A204.1 (cell line): ENCODE measurements around the gene ATG7.

ENCODE experiments used
- FAIRE-seq: peaks from 2 replicates; lab custom pipeline; 2012; peaks lifted over from hg19 to GRCh38; lab: Jason Lieb, UNC

The ATG7 gene

GRCh38 chr3:11536936-11537612, 264.9 kb downstream of the ATG7 start:
- no peak for FAIRE-seq

- no peak for FAIRE-seq
Observed at GRCh38 chr3:11538581-11538980, 266.4 kb downstream of the ATG7 start.

GRCh38 chr3:11539218-11539617, 267.0 kb downstream of the ATG7 start:
- FAIRE-seq: no peak

DNA sequence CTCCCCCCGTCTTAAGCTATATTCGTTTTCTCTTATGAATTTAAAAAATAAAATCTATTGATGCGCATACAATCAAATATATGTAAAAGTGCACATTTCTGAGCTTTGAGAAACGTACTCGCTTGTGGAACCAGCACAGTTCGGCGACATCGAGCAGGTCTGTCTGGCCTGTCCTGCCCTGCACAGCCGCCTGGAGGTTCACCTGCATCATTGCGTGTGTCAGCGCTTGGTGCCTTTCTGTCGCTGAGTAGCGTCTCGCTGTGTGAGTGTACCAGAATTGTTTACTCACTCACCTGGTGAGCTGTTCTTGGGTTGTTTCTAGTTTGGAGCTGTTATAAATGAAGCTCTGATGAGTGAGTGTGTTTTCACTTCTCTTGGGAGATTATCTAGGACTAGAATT, 267.5 kb downstream of the ATG7 start:
- no peak for FAIRE-seq

DNA sequence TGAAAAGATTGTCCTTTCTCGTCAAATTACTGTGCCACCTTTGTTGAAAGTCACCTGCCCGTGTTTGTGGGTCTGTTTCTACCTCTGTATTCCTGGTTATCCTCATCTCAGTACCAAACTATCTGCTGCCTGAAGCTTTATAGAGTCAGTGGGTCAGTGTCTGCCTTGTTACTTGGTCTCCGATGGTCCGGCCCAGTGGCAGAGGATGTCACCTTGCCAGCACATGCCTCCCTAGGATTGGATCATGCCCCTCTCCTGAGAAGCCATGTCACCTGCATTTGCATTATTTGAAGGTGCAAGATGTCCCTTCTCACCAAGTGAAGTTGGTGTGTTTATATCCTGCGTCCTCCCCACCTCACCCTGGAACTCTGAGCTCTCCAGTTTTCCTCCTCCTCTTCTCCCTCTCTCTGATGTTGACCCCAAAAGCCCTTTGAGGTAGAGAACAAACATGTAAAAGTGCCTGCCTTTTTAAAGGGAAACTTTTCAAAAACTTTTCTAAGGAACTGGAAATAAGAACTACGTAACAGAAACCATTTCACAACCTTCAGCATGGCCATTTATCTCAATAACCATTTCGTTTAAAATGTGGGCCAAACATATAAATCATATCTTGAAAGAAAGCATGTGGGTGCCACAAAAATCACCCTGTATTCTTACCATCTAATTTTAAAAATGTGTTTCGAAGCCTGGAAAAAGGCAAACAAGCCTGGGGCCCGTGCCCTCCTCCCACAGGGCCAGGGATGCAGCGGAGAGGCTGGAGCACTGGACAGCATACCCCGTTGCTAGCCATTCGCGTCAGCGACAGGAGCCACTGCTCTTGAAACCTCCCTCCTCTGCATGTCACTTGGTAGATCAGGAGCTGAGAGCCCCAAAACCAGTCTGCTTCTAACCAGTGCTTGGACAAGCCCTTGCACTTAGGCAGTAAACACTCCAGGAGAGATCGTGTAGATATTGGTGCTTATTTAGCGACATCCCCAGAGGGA, 269.4 kb downstream of the ATG7 start:
- FAIRE-seq: no peak

- FAIRE-seq: no peak
Observed at GRCh38 chr3:11542551-11542950, 270.4 kb downstream of the ATG7 start.

- FAIRE-seq: no peak
Observed at GRCh38 chr3:11543141-11543947, 271.1 kb downstream of the ATG7 start.

DNA sequence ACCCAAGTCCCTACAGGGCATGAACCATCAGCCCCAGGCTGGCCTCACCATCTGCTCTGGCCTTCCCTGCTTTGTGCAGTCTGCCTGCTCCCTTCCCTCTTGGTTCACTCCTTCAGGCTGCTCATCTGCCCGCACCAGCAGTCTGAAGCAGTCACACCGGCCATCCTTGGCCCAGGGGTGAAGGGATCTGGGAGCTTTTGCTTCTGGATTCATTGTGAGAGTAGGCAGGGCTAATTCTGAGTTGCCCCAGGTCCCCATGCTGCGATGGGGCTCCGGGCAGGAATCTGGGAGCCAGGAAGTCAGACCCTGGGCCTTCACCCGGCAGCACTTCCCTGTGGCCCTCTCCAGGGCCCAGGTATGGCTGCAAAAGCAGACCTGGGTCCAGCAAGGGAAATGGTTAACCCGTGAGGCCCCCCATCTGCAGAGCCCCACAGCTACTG, 271.8 kb downstream of the ATG7 start:
- FAIRE-seq: no peak

DNA sequence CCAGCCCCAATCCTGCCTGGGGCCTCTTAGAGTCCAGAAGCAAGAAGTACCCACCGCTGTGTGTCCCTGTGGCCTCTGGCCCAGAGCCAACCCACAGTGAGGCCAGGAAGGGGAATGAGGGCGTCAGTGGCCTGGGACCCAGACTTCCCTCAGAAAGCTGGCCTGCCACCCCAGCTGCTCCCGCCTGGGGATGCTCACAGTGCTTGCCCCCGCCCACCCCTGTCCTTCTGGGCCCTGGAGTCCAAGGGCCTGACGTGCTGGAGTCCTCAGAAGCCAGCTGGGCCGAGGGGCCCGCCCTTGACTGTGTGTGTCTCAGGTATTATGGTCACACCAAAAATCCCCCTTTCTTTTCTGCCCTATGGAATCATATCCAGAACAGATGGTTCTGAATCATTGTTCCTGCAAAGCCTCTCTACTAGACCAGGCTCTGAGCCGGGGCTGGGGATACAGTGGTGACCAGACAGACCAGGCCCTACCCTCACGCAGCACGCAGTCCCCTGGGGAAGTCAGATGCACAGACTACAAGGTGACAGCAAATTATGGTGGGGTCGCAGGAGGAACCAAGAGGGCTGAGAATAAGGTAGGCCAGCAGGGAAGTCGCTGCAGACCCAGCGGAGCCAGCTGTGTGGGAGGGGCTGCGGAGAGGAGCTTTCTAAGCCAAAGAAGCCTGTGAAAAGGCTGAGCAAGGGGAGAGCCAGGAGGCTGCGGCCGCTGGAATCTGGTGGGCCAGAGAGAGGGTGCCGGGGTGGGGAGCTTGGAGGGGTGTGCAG, 272.4 kb downstream of the ATG7 start:
- no peak for FAIRE-seq

- no peak for FAIRE-seq
Observed at GRCh38 chr3:11545186-11545851, 273.1 kb downstream of the ATG7 start.

DNA sequence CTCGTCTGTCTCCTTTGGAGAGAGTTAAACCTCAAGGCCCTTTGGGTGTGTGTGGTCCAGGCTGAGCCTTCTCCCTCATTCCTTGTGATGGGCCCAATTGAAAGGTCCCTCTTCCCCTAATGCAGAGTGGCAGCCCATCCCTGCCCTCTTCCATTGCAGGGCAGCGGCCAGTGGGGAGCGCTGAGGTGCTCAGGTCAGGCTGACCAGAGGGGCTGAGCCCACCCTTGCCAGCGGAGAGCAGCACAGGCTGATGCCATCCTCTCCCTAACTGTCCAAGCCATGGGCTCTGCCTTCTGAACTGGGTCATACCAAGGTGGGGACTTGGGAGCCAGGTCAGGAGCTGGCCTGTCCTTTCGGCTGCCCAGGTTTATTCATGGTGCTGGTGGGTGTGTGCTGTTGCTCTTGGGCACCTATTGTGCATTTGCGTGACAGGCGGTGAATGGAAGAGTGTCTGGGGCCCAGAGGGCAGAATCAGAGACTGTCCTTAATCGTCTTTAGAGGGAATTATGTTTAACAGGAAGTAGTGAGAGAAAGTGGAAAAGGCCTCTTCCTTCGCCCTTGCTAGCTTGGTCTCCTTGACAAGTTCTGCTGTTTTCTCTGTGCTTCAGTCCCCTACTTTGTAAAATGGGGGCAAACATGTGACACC, 274.6 kb downstream of the ATG7 start:
- FAIRE-seq: no peak

DNA sequence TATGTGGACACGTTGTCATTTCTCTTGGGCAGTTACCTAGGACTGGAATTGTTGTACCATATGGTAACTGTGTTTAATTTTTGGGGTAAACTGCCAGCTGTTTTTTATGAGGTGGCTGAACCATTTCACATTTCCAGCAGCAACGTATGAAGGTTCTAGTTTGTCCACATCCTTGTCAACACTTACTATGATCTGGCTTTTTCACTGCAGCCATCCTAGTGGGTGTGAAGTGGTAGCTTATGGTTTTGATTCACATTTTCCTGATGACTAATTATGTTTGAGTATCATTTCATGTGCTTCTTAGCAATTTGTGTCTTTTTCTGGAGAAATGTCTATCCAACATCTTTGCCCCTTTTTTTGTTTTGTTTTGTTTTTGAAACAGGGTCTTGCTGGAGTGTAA, 275.3 kb downstream of the ATG7 start:
- no peak for FAIRE-seq

DNA sequence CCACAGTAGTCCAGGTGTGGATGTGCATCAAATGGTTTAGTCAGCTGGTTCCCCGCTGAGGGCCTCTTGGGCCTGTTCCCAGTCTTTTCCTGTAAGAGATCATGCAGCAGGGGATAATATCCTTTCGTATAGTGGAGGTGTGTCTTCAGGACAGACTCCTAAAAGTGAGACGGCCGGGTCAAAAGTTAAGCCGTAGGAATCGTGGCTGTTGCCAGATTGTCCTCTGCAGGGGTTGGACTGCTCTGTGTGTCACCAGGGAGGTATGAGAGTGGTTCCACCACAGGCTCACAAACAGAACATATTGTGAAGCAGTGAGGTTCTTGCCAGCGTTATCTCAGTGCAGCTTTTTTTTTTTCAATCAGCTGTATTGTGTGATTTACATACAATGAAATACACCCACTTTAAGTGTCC, 276.5 kb downstream of the ATG7 start:
- no peak for FAIRE-seq

- no peak for FAIRE-seq
Observed at GRCh38 chr3:11549580-11550140, 277.5 kb downstream of the ATG7 start.

- no peak for FAIRE-seq
Observed at GRCh38 chr3:11551036-11551435, 278.8 kb downstream of the ATG7 start.

DNA sequence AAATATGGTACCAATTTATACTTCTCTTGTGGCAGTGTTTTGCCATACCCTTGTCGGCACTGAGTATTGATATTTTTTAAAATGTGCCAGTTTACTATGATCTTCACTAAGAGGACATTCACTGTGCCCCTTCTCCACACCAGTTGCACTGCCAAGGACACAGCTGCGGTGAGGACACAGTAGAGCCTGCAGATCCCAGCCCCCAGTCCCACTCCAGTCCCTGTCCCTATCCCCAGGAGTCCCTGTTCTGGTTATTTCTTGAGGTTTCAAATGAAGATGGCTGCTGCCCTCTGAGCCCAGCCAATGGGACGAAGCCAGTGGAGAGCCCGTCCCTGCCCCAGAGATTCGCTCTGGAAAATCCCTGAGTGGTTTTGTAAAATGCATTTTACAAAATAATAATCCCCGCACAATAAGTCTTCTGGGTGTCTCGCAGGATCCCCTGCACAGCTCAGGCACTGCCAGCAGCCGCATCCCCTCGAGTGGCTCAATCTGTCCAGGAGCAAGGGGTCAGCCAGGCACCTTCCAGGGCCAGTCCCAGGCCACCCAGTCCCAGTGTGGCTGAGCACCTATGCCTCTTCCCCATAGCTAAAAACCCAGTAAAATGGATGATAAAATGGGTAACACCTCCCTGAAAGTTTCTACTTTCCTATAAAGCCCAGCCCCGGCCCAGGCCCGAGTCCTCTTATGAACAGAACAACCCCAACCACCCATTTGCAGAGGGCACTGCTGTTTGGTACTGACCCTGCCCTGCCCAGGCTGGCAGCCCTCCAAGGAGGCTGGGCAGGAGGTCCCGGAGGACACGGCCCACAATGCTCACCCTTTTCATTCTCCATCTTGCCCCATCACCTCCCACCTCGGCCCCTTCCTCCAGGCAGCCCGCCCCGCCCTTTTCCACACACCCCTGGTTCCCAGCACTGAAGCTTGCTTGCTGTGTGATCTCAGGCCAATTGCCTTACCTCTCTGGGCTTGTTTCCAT, 280.4 kb downstream of the ATG7 start:
- FAIRE-seq: no peak

DNA sequence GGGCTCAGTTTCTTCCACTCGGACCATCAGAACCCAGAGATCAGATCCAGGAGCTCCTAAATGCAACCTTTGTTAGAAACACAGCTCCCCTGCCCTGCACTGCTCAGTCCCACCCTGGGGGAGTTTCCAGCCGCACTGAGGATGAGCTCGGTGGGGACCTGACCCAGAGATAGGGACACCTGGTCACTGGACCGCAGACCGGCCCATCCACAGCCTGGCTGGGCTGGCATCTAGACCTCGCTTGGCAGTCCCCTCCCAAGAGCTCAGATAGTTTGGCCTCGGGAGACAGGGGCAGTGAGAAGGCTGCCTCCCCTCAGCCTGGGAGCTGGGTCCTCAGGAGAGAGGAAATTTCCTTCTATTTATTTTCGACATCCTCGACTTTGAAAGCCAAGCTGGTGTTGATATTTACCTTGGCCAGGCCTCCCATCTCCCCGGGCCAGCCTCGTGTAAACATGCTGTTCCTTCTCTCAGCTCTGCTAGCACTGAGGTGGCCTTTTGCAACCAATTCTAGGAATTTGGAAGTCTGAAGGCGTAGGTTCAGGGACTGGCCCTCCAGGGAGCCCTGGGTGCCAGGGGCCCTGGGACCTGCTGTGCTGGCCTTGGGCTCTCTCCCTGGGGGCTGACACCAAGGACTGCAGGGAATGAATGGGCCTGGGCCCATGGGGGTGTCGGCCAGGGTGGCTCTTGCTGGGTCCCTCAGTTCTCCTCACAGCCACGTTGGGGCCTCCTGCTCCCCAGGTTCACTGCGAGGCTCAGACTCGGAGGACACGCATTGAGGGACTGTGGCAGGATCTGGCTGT, 281.4 kb downstream of the ATG7 start:
- no peak for FAIRE-seq

DNA sequence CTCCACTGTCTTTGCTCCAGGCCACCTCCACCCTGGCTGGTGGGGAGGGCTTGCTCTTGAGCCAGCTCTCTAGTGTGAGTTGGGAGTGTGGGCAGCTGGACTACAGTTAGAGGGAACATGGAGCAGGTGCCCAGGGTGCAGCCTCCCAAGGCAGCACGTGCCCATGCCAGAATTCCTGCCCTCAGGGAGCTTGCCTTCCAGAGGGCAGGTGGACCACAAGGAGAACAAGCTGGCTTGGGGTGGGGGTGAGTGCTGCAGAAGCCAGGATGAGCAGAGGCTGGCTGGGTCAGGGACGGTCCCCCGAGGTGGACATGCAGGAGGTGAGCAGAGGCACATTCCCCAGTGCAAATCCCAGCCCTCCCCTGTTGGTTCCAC, 282.0 kb downstream of the ATG7 start:
- FAIRE-seq: no peak
